PC-9 (cell line): ENCODE results near the gene TWNK. TPM values are rescaled to one million over a fixed set of nuclear protein-coding genes. Genes with fewer than 3 reads are reported as not detected.

Experiments
- BruUV-seq: library from RNA; stranded (reverse); fragments of 400-500 nt; replicated peaks from 2 replicates; lab custom pipeline; 2021; lab: Mats Ljungman, UMichigan
- CTCF ChIA-PET: fragments of 300-600 bp; sonication (Branson Sonifier 250); formaldehyde crosslinking; loops from one replicate; lab custom pipeline; 2022; ENCODE audit warnings: antibody characterized with exemption; lab: Charles Lee
- POLR2A ChIA-PET: fragments of 300-600 bp; sonication (Branson Sonifier 250); formaldehyde crosslinking; loops from one replicate; lab custom pipeline; 2022; ENCODE audit warnings: antibody characterized with exemption; ENCODE audit not compliant: unreplicated experiment; lab: Charles Lee
- DNase-seq, 2 experiments: peaks; one replicate each; pipeline versions ENCODE4 v3.0.0 to v3.0.0-alpha.2; 2015 to 2022; ENCODE audit warnings: mixed read lengths in 1 of 2
- H2AFZ ChIP-seq: fragments of 200-600 bp; sonication (generic); 2 replicates; pipeline ENCODE4 v1.8.1; 2017; ENCODE audit warnings: antibody characterized with exemption
- H3F3A ChIP-seq: fragments of 200-600 bp; sonication (generic); 2 replicates; pipeline ENCODE4 v1.8.1; 2017; ENCODE audit warnings: antibody characterized with exemption, mild to moderate bottlenecking, low read depth; ENCODE audit not compliant: insufficient read depth
- H3K27ac ChIP-seq: fragments of 200-600 bp; sonication (generic); 2 replicates; pipeline ENCODE4 v1.6.1; 2016; ENCODE audit warnings: mixed run types
- H3K27me3 ChIP-seq: fragments of 200-600 bp; sonication (generic); 2 replicates; pipeline ENCODE4 v1.6.1; 2016; ENCODE audit warnings: low read depth, mixed run types; ENCODE audit not compliant: insufficient read depth
- H3K36me3 ChIP-seq: fragments of 200-600 bp; sonication (generic); 2 replicates; pipeline ENCODE4 v1.6.1; 2016; ENCODE audit warnings: low read depth, mixed run types
- H3K4me1 ChIP-seq: fragments of 200-600 bp; sonication (generic); replicated peaks from 2 replicates; pipeline ENCODE4 v1.6.1; 2016; ENCODE audit warnings: mixed run types; ENCODE audit not compliant: insufficient read depth
- H3K4me2 ChIP-seq: fragments of 200-600 bp; sonication (generic); 2 replicates; pipeline ENCODE4 v1.6.1; 2017; ENCODE audit warnings: mixed run types
- H3K4me3 ChIP-seq: fragments of 200-600 bp; sonication (generic); 2 replicates; pipeline ENCODE4 v1.6.1; 2016; ENCODE audit warnings: mixed run types
- H3K79me2 ChIP-seq: fragments of 200-600 bp; sonication (generic); 2 replicates; pipeline ENCODE4 v1.6.1; 2017; ENCODE audit warnings: low read depth, mixed run types
- H3K9me2 ChIP-seq: fragments of 200-600 bp; sonication (generic); 2 replicates; pipeline ENCODE4 v1.8.1; 2017; ENCODE audit warnings: mild to moderate bottlenecking; ENCODE audit not compliant: insufficient read depth
- H3K9me3 ChIP-seq: fragments of 200-600 bp; sonication (generic); 2 replicates; pipeline ENCODE4 v1.8.1; 2016; ENCODE audit warnings: low read depth; ENCODE audit not compliant: insufficient read depth
- H4K20me1 ChIP-seq: fragments of 200-600 bp; sonication (generic); 2 replicates; pipeline ENCODE4 v1.8.1; 2017; ENCODE audit not compliant: insufficient read depth
- EZH2 ChIP-seq: fragments of 200-600 bp; sonication (generic); IDR thresholded peaks from 2 replicates; pipeline ENCODE4 v1.8.0; 2017; ENCODE audit warnings: antibody characterized with exemption, low read depth
- intact Hi-C: fragments of 100-400 bp; cut with micrococcal nuclease; formaldehyde crosslinking; loops from one replicate; pipeline ENCODE4 v1.10.0; 2022; ENCODE audit not compliant: unreplicated experiment
- total RNA-seq: library from RNA; stranded (reverse); gene quantifications from 2 replicates; pipeline ENCODE4 v1.2.3, GENCODE V29; 2021
- TF ChIP-seq, protein P1 (sequence below): fragments of 200-600 bp; sonication (generic); conservative IDR thresholded peaks from 2 replicates; pipeline ENCODE4 v1.6.1; 2017; ENCODE audit warnings: mixed run types, antibody characterized with exemption, mild to moderate bottlenecking, moderate library complexity

The TWNK gene
- total RNA-seq, 1 experiment from 2014 or later, result 7.9 TPM

DNA sequence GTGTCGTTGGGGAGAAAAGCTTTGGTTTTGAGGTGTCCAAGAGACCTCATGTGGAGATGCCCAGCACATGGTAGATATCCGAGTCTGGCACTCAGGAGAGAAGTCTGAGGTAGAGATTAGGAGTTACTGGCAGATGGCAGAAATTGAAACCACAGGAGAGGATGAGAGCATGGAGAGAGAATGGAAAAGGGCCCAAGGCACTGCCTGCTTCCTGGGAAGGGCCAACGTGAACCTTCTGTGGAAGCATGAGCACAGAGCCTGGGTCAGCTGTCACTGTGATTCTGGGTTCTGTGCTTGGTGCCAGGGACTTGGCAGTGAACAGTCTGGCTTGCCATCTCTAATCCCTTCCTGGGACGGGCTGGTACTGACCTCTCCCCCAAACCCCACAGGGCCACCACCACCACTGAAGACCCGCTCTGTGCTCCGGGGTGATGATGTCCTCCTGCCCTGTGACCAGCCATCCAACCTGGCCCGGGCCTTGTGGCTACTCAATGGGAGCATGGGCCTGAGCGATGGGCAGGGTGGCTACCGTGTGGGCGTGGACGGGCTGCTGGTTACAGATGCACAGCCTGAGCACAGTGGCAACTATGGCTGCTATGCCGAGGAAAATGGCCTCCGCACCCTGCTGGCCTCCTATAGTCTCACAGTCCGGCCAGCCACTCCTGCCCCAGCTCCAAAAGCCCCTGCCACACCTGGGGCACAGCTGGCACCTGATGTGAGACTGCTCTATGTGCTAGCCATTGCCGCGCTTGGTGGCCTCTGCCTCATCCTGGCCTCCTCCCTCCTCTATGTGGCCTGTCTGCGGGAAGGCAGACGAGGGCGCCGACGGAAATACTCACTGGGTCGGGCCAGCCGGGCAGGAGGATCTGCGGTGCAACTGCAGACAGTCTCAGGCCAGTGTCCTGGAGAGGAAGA is 4.2 kb upstream of the TWNK start:
- Histone ChIP-seq H3K9me3 (no peaks in the 10 kb centered on the region), H2AFZ (no peak overlapping the region), H3K27ac (no peak overlapping the region), H3K27me3 (no peaks in the 10 kb centered on the region), H3K79me2 (peaks cover 24% of the 10 kb centered on the region), H3K36me3 (no peaks in the 10 kb centered on the region), H3K4me3 (no peak overlapping the region), H3K4me1 (peaks cover 4% of the 10 kb centered on the region), H4K20me1 (no peaks in the 10 kb centered on the region), H3F3A (no peaks in the 10 kb centered on the region), H3K4me2 (no peak overlapping the region), H3K9me2 (no peaks in the 10 kb centered on the region)
- ChIA-PET POLR2A (no interaction called here), CTCF (interaction anchor here (0.6 kb wide), 1 partner anchor 109 kb away, joined by 3 read pairs; no protein-coding TSS in a partner anchor)
- no peak for DNase-seq
- intact Hi-C loops, result no loop called here
- BruUV-seq, result no TSS peak
- TF ChIP-seq, protein P1, sequence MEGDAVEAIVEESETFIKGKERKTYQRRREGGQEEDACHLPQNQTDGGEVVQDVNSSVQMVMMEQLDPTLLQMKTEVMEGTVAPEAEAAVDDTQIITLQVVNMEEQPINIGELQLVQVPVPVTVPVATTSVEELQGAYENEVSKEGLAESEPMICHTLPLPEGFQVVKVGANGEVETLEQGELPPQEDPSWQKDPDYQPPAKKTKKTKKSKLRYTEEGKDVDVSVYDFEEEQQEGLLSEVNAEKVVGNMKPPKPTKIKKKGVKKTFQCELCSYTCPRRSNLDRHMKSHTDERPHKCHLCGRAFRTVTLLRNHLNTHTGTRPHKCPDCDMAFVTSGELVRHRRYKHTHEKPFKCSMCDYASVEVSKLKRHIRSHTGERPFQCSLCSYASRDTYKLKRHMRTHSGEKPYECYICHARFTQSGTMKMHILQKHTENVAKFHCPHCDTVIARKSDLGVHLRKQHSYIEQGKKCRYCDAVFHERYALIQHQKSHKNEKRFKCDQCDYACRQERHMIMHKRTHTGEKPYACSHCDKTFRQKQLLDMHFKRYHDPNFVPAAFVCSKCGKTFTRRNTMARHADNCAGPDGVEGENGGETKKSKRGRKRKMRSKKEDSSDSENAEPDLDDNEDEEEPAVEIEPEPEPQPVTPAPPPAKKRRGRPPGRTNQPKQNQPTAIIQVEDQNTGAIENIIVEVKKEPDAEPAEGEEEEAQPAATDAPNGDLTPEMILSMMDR, result no peak
- no peak for TF ChIP-seq EZH2

DNA sequence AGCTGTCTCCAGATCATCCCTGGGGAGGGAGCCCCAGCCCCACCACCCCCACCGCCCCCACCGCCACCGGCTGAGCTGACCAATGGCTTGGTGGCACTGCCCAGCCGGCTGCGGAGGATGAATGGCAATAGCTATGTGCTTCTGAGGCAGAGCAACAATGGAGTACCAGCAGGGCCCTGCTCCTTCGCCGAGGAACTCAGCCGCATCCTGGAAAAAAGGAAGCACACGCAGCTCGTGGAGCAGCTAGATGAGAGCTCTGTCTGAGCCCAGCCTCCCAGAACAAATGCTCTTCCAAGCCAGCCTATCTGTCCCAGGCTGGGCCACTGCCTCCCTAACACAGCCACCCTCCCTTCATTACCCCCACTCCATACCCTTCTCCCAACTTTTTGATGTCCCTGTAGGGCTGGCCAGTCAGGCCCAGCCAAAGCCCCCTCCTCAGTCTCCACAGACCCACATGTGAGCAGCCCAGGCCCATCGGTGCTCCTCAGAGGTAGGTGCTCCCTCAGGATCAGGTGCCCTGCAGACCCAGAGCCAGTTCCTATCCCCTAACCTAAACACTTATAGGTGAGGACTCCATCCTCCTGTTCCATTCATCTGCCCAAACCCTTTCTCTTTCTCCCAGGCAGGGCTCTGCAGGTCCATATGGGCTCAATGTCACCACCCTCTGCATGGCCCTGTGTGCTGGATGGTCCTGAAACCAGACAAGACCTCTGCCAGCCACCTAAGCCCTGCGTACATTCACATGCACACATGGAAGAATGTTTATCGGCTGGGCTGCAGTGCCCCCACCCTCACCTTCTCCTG is 3.3 kb upstream of the TWNK start:
- Histone ChIP-seq H3F3A (no peaks in the 10 kb centered on the region), H3K36me3 (no peaks in the 10 kb centered on the region), H3K4me3 (no peak overlapping the region), H4K20me1 (no peaks in the 10 kb centered on the region), H2AFZ (no peak overlapping the region), H3K27me3 (no peaks in the 10 kb centered on the region), H3K4me2 (no peak overlapping the region), H3K9me3 (no peaks in the 10 kb centered on the region), H3K9me2 (no peaks in the 10 kb centered on the region), H3K27ac (no peak overlapping the region), H3K79me2 (peaks cover 33% of the 10 kb centered on the region), H3K4me1 (peaks cover 4% of the 10 kb centered on the region)
- CTCF ChIA-PET, result interaction anchor here (1.1 kb wide), 1 partner anchor 13 kb away, joined by 4 read pairs; no protein-coding TSS in a partner anchor
- POLR2A ChIA-PET, result no interaction called here
- intact Hi-C loops, result no loop called here
- TF ChIP-seq, protein P1, result no peak
- DNase-seq, result no peak
- BruUV-seq, result no TSS peak

DNA sequence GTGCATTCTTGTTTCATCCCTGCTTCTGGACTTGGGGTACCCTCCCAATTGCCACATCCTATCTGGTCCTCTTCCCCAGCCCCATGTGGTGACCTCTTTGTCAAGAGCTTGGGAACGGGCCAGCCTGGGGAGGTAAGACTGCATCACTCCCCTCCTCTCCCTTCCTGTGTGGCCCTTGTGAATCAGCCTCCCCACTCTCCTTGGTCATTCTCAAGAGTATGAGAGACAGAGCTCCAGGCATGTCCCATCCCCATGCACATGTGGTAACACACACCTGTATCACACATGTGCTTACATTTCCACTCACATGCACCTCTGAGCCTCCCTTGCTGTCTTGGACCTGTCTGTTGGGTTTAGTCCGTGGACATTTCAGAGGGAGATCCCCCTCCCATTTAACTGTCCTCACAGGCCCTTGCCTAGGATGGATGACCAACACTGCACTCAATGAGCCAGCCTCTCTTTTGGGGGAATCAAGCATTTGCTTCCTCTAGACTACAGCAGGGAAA is 2.6 kb upstream of the TWNK start:
- H3K4me1 ChIP-seq, result peaks cover 4% of the 10 kb centered on the region
- no peaks in the 10 kb centered on the region for H3K9me3 ChIP-seq
- BruUV-seq, result no TSS peak
- no peaks in the 10 kb centered on the region for H3F3A ChIP-seq
- H3K4me3 ChIP-seq, result no peak overlapping the region
- peaks cover 39% of the 10 kb centered on the region for H3K79me2 ChIP-seq
- no peaks in the 10 kb centered on the region for H3K27me3 ChIP-seq
- intact Hi-C loops, result no loop called here
- no peaks in the 10 kb centered on the region for H3K36me3 ChIP-seq
- H3K4me2 ChIP-seq, result no peak overlapping the region
- no peak overlapping the region for H2AFZ ChIP-seq
- TF ChIP-seq, protein P1, result no peak
- no peak for TF ChIP-seq EZH2
- POLR2A ChIA-PET, result no interaction called here
- no peak overlapping the region for H3K27ac ChIP-seq
- DNase-seq, result no peak
- H4K20me1 ChIP-seq, result no peaks in the 10 kb centered on the region
- CTCF ChIA-PET, result interaction anchor here (1.1 kb wide), 1 partner anchor 12 kb away, joined by 4 read pairs; no protein-coding TSS in a partner anchor
- H3K9me2 ChIP-seq, result no peaks in the 10 kb centered on the region
